GM19351 (cell line): Measurements from ENCODE around the gene NFKB2.

Experiments used
- ATAC-seq: cut with Tn5 transposase; IDR thresholded peaks from one replicate; pipeline ENCODE4 v1.9.1; 2021; ENCODE audit warnings: mild to moderate bottlenecking, moderate library complexity; ENCODE audit not compliant: unreplicated experiment

Gene NFKB2

DNA sequence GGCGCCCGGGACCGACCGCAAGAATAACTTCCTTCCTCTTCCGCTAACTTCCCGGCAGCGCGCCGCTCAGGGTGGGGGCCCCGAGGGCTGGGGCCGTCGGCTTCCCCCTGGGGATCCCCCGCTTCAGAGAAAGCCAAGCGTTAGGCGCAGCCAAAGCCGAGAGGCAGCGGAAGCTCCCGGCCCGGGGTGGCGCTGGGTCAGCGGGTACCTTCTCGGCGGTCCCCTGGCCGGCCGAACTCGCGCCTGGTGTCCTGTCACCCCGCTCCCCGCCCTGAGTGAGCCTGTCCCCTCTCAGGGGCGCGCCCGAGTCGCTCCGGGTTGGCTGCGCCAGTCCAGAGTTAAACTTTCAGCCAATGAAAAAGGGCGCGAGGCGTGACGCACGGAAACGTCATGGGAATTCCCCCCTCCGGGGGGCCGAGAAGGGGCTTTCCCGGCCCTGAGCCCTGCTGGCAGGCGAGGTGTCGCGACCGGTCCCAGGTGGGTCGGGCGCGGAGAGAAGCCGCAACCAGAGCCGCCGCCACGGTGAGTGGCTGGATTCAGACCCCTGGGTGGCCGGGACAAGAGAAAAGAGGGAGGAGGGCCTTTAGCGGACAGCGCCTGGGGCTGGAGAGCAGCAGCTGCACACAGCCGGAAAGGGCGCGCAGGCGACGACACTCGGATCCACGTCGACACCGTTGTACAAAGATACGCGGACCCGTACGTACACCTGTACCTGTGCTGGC, 1.3 kb upstream of the NFKB2 start:
- ATAC-seq, result peak; percentile 74

DNA sequence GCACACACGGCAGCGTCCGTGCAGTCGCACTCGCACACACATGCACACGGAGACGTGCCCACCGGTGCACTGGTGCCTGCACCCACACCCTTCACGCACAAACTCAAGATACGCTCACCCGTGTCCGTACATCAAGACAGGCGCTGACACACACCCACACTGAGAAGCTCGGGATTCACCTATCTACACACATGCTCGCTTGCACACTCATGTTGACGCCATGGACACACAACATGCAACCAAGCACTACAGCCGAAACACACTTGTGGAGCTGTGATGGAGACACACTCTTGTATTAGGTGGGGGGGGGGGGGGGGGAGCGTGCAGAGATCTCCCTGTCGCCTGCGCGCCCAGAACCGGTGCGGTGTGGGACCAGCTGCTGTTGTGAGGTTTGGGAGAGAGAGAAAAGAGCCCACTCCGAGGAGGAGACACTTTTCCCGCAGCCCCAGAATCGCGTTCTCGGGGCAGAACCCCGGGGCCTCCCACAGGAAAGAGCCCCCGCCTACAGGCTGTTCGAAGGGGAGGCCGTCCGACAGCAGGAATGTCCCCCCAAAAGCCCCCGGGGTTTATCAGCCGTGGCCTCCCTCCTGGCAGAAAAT, 605 bp upstream of the NFKB2 start:
- ATAC-seq, result no peak

DNA sequence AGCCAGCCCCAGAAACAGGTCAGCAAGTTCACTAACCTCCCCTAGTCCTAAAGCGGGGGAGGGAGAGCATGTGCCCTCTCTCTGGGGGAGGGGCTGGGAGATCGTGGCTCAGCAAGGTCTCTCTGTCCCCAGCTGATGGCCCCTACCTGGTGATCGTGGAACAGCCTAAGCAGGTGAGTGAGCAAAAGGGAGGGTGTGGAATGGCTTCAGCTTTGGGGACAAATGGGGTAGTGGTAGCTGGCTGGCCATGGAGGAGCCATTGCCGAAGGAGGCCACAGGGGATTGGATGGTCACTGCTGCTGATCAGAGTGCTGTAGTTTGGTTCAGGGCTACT, 779 bp downstream of the NFKB2 start:
- no peak for ATAC-seq

DNA sequence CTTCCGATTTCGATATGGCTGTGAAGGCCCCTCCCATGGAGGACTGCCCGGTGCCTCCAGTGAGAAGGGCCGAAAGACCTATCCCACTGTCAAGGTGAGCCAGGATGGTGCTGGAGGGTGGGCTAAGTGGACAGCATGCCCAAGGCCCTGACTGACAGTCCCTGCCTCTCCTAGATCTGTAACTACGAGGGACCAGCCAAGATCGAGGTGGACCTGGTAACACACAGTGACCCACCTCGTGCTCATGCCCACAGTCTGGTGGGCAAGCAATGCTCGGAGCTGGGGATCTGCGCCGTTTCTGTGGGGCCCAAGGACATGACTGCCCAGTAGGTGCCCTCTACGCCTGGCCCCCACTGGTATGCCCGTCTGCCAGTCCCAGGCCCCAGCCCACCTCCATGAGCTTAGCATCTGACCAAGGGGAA, 1.2 kb downstream of the NFKB2 start:
- ATAC-seq, result no peak

DNA sequence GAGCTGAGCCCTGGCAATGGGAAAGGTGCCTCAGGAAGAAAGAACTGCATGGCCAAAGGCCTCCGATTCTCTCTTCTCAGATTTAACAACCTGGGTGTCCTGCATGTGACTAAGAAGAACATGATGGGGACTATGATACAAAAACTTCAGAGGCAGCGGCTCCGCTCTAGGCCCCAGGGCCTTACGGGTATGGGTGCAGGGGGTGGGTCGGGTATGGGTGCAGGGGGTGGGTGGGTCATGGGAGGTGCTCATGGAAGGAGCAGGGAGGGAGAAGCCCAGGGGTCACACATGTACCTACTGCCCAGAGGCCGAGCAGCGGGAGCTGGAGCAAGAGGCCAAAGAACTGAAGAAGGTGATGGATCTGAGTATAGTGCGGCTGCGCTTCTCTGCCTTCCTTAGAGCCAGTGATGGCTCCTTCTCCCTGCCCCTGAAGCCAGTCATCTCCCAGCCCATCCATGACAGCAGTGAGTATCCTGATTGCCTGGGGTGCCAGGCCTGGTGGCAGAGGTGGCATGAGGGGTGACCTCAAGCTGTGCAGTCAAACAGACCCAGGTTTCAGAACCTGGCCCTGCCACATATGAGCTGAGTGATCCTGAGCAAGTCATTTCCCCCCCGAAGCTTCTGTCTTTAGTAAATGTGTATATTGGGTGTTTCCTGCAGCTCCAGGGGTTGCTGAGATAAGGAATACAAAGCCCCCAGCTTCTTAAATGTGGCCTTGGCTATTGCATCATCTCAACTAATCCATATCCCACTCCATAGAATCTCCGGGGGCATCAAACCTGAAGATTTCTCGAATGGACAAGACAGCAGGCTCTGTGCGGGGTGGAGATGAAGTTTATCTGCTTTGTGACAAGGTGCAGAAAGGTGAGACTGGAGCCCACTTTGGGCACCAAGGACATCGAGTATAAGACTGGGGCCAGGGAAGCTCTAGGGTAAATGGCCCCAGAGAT, 2.0 kb downstream of the NFKB2 start:
- no peak for ATAC-seq

DNA sequence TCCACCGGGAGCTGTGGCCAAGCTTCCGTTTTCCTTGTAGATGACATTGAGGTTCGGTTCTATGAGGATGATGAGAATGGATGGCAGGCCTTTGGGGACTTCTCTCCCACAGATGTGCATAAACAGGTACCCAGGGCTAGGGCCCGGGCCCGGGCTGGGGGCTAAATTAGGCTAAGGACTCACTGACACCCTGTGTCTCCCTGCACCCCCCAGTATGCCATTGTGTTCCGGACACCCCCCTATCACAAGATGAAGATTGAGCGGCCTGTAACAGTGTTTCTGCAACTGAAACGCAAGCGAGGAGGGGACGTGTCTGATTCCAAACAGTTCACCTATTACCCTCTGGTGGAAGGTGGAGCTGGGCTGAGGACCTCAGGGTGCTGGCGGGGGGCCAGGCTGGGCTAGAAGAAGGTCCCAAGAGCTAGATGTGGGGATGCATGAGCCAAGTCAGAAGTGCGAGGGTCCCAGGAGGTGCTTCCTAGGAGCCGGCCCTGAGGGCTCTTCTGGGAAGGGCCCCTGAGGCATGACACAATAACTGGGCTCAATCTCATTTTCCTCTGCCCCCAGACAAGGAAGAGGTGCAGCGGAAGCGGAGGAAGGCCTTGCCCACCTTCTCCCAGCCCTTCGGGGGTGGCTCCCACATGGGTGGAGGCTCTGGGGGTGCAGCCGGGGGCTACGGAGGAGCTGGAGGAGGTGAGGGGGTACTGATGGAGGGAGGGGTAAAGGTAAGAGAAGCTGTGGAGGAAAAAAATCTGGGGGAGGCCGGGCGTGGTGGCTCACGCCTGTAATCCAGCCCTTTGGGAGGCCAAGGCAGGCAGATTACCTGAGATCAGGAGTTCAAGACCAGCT, 2.9 kb downstream of the NFKB2 start:
- no peak for ATAC-seq

DNA sequence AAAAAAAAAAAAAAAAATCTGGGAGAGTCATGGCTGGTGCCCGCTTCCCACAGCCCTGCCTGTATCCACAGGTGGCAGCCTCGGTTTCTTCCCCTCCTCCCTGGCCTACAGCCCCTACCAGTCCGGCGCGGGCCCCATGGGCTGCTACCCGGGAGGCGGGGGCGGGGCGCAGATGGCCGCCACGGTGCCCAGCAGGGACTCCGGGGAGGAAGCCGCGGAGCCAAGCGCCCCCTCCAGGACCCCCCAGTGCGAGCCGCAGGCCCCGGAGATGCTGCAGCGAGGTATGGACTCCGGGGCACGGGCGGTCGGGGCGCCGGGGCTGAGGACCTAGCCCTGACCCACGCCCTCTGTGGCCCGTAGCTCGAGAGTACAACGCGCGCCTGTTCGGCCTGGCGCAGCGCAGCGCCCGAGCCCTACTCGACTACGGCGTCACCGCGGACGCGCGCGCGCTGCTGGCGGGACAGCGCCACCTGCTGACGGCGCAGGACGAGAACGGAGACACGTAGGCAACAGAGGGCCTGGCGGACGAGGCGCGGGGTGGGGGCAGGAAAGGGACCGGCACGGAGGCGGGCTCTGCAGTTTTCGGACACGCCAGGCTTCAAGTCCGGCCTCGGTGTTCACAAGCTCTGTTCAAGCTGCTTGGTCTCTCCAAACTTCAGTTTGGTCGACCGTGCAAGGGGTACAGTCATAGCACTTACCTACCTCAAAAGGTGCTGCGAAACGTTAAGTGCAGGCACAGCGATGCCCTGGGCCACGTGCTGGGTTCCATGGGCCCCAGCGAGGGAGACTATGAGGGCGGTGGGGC, 3.9 kb downstream of the NFKB2 start:
- peak; percentile 43 for ATAC-seq

DNA sequence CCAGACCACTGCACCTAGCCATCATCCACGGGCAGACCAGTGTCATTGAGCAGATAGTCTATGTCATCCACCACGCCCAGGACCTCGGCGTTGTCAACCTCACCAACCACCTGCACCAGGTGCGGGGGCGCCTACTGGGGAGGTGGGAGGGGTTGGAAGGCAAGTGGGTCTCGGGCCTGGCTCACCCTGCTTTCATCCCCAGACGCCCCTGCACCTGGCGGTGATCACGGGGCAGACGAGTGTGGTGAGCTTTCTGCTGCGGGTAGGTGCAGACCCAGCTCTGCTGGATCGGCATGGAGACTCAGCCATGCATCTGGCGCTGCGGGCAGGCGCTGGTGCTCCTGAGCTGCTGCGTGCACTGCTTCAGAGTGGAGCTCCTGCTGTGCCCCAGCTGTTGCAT, 4.6 kb downstream of the NFKB2 start:
- ATAC-seq, result no peak

DNA sequence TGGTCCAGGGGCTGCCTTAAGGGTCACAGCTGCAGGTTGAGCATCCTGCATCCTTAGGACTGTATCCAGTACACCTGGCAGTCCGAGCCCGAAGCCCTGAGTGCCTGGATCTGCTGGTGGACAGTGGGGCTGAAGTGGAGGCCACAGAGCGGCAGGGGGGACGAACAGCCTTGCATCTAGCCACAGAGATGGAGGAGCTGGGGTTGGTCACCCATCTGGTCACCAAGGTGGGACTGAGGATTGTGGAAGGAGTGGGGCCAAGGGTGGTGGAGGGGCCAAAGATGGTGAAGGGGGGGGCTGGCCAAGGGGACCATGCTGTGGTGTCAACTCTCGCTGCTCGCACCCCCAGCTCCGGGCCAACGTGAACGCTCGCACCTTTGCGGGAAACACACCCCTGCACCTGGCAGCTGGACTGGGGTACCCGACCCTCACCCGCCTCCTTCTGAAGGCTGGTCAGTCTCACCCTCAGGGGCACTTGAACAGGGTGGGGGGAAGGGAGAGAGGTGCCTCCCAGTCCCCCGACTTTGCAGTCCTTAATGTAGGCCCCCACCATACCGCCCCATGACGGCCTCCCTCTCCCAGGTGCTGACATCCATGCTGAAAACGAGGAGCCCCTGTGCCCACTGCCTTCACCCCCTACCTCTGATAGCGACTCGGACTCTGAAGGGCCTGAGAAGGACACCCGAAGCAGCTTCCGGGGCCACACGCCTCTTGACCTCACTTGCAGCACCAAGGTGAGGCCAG, 5.3 kb downstream of the NFKB2 start:
- ATAC-seq, result no peak

DNA sequence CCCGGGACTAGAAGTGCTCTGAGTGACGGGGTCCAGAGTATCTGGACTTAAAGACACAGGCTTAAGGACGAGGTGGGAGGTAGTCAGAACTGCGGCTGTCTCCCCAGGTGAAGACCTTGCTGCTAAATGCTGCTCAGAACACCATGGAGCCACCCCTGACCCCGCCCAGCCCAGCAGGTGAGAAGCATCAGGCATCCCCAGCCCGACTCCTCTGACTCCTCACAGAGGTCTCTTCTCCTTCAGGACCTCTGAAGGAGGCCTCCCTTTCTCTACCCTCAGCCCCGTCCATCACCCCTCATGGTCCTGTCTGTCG, 5.8 kb downstream of the NFKB2 start:
- no peak for ATAC-seq

DNA sequence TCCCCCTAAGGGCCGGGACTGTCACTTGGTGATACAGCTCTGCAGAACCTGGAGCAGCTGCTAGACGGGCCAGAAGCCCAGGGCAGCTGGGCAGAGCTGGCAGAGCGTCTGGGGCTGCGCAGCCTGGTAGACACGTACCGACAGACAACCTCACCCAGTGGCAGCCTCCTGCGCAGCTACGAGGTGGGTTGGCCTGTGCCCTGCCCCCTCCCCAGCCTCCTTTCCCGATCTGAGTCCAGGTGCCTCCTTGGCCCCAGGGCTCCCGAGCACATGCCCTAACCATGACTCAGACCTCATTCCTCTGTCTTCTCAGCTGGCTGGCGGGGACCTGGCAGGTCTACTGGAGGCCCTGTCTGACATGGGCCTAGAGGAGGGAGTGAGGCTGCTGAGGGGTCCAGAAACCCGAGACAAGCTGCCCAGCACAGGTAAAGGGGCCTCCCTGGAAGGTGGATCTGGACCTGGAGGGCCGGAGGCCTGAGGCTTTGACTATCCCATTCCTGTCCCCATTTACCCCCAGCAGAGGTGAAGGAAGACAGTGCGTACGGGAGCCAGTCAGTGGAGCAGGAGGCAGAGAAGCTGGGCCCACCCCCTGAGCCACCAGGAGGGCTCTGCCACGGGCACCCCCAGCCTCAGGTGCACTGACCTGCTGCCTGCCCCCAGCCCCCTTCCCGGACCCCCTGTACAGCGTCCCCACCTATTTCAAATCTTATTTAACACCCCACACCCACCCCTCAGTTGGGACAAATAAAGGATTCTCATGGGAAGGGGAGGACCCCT, 6.4 kb downstream of the NFKB2 start:
- no peak for ATAC-seq

DNA sequence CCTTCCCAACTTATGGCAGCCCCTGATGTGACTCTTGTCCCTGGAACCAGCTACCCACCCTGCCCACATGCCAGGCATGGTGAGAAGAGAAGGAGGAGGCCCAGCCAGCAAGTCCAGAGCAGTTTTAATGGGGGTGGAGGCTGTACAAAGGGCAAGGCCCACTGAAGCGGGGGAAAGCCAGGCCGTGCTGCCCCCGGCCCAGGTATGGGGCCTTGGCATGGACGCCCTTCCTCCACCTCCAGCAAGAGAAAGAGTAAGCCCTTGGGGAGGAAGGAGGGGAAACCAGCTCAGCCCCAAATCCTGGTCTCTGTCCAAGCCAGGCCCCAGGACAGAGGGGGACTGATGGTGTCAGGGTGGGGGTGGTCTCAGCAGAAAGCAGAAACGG, 7.0 kb downstream of the NFKB2 start:
- ATAC-seq, result no peak

DNA sequence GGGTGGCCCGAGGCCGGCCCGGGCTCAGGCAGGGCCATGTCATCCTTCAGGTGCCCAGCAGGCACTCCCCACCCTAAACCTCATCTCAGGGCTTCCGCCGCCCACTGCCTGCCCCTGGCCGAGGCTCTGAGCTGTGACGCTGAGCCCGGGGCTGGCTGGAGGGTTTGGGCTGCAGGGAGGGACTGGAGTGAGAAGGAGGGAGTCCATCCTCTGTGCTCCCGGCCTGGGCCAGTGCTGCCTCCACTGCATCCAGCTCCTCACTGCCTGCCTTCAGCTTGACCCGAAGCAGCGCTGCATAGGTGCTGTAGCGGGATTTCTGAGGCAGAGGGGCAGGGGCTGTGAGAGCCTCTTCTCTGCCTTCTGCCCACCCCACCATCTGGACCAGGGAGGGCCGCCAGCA, 7.6 kb downstream of the NFKB2 start:
- no peak for ATAC-seq

DNA sequence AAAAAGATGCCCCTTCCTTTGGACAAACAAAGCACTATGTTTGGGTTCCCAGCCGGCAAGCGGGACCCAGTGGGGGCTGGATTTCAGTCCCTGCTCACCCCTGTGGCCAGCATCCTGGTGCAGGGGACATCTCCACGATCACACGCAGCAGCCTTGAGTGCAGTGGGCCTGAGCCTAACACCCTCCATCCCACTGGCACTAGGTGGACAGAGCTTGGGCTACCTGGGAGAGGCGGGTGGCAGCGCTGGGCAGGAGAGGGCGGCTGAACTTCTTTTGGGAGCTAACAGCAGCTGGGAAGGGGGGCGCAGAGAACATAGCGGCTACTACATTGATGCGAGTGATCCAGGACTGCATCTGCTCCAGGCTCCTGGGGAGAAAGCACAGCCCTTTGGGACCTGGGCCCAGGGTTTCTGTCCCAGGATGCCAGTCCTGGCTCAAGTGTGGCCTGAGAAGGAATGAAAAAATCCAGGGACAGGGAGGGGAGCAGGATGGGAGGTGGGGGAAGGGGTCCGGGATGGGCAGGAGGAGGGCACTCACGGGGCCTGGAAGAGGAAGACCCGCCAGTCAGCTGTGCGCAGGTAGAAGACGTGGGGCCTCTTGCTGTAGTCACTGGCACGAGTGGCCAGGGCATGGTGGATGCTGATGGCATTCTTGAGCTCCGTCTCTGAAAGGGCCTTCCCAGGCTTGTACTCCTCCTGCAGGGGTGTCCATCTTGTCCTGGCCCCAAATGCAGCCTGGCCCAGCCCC, 9.0 kb downstream of the NFKB2 start:
- ATAC-seq, result no peak

DNA sequence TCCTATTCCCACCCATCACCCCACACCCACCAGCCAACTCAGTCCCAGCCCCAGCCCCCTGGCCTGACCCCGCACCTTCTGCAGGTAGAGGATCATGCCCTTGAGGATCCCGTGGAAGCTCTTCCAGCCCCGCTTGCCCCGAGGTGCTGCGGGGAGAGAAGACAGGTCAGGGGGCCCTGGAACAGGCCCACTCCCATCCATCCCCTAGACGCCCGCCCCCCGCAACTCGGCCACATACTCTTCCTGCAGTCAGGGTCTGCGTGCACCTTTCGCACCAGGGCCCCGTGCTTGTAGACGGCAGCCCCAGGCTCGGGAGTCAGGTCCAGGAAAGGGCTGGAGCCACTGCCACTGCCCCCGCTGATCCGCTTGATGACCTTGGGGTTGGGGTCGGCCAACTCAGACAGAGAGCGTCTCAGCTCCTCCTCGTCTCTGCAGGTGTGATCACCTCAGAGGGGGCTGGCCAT, 9.6 kb downstream of the NFKB2 start:
- ATAC-seq, result no peak

DNA sequence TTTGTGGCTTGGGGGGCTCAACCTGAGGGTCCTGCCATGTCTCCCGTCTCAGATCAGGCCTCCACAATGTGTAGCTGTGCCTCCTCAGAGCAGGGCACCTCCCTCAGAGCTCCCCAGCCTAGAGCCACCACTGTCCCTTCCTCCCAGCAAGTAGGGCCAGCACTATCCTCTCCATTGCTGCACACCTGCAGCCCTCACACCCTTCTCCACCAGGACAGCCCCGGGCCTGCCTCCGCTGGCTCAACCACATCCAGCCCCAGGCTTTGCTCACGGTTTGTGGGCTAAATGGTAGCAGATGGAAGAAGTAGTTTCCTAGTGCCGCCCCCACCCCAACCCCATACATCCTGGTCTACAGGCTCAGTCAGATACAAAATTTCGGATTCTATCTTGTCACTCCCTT, 10.1 kb downstream of the NFKB2 start:
- ATAC-seq, result no peak

DNA sequence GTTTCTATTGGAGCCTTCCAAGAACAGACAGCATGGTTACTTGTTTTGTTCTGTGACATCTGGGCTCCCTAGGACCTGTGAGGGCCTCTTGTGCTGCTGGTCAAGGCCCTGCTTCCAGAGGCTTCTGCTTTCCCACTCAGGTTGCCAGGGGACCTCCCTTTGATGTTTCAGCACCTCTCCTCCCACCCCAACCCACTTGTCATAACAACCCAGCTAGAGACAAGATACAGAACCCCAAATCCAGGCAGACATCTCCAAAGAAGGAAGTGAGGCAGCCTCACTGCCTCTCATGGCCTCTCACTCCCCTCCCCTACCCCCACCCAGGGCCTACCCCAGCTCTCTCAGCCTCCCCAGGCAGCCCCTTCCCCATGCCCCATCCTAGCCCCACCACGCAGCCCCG, 11.3 kb downstream of the NFKB2 start:
- no peak for ATAC-seq
